ENCODE measurements around the gene ASB10. TPM values are rescaled to one million over a fixed set of nuclear protein-coding genes. Genes with fewer than 3 reads are reported as not detected.

Gene ASB10
- total and polyA plus RNA-seq, 2 experiments from 2014 or later = not detected

DNA sequence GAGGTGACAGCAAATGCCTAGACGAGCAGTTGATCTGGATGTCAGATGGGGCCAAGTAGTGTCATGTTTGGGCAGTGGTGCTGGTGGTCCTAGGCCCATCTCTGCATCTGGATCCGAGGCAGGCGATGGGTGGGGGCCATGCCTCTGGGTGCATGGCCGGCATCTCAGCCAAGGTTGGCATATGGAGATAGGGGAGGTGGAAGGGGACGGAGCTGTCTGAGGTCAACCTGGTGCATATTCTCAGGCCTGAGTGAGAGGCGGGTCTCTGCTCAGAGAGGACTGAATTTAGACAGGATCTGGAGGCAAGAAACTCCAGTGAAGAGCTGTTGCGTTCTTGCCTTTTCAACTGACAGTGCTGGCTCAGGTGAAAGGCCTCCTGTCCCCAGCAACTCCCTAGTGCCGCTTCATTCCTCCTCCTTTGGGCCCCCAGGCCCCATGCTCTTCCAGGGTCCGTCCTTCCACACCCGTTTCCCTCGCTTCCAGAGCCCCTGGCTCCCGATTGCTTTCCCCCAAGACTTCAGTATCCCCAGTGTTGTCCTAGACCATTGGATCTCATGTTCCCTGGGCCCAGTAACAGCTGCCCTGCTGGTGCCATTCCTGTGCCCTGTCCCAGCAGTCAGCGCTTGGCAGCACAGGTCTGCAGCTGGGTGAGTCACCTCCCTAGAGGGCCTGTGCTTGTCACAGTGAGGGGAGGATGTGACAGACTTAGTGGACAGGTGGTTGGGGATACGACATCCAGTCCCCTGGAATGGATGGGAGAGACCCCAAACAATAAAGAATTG, 52.1 kb downstream of the ASB10 start:
- Histone ChIP-seq H3K4me2 (no peak overlapping the region), H4K20me1 (replicated peaks; ENCODE audit: insufficient read depth) (peaks cover 7% of the 10 kb centered on the region), H3K27ac (ENCODE audit: low read depth) (no peak overlapping the region), H3K27me3 (ENCODE audit: insufficient read depth) (peaks cover 15% of the 10 kb centered on the region), H2AFZ (no peak overlapping the region), H3K36me3 (ENCODE audit: insufficient read depth) (no peaks in the 10 kb centered on the region), H3K4me3 (no peak overlapping the region), H3K79me2 (replicated peaks; ENCODE audit: insufficient read depth) (no peaks in the 10 kb centered on the region), H3F3A (replicated peaks; ENCODE audit: low read depth) (0 out of 2 replicates have a peak, but pooled peaks cover 2% of the 10 kb centered on the region), H3K4me1 (ENCODE audit: insufficient read depth) (peaks cover 23% of the 10 kb centered on the region), H3K9me2 (ENCODE audit: insufficient read depth) (no peaks in the 10 kb centered on the region)
- Mint-ChIP-seq H3K9me3 (no peaks in the 10 kb centered on the region), H3K4me3 (no peak overlapping the region), H3K36me3 (ENCODE audit: low read depth) (peaks cover 23% of the 10 kb centered on the region), H3K4me1 (peaks cover 26% of the 10 kb centered on the region), H3K27ac (no peak overlapping the region), H3K27me3 (ENCODE audit: insufficient read depth, low read depth, poor library complexity) (peaks cover 25% of the 10 kb centered on the region)
- DNase-seq (ENCODE audit: low spot score) = no peak
- no peak for TF ChIP-seq EZH2 (IDR thresholded peaks at IDR 0.05; ENCODE audit: low read depth, unreplicated experiment)
- no peak for TF ChIP-seq ZNF331 (CRISPR knock-in tag; IDR thresholded peaks at IDR 0.05; ENCODE audit: low read depth)
- no peak for TF ChIP-seq ZNF114 (CRISPR knock-in tag; IDR thresholded peaks at IDR 0.05)
- no peak for TF ChIP-seq REST (IDR thresholded peaks at IDR 0.05; ENCODE audit: unreplicated experiment)
- TF ChIP-seq JUNB (IDR thresholded peaks at IDR 0.05; ENCODE audit: unreplicated experiment) = no peak
- no peak for TF ChIP-seq STAT1 (IDR thresholded peaks at IDR 0.05; ENCODE audit: unreplicated experiment)
- TF ChIP-seq, protein P1, sequence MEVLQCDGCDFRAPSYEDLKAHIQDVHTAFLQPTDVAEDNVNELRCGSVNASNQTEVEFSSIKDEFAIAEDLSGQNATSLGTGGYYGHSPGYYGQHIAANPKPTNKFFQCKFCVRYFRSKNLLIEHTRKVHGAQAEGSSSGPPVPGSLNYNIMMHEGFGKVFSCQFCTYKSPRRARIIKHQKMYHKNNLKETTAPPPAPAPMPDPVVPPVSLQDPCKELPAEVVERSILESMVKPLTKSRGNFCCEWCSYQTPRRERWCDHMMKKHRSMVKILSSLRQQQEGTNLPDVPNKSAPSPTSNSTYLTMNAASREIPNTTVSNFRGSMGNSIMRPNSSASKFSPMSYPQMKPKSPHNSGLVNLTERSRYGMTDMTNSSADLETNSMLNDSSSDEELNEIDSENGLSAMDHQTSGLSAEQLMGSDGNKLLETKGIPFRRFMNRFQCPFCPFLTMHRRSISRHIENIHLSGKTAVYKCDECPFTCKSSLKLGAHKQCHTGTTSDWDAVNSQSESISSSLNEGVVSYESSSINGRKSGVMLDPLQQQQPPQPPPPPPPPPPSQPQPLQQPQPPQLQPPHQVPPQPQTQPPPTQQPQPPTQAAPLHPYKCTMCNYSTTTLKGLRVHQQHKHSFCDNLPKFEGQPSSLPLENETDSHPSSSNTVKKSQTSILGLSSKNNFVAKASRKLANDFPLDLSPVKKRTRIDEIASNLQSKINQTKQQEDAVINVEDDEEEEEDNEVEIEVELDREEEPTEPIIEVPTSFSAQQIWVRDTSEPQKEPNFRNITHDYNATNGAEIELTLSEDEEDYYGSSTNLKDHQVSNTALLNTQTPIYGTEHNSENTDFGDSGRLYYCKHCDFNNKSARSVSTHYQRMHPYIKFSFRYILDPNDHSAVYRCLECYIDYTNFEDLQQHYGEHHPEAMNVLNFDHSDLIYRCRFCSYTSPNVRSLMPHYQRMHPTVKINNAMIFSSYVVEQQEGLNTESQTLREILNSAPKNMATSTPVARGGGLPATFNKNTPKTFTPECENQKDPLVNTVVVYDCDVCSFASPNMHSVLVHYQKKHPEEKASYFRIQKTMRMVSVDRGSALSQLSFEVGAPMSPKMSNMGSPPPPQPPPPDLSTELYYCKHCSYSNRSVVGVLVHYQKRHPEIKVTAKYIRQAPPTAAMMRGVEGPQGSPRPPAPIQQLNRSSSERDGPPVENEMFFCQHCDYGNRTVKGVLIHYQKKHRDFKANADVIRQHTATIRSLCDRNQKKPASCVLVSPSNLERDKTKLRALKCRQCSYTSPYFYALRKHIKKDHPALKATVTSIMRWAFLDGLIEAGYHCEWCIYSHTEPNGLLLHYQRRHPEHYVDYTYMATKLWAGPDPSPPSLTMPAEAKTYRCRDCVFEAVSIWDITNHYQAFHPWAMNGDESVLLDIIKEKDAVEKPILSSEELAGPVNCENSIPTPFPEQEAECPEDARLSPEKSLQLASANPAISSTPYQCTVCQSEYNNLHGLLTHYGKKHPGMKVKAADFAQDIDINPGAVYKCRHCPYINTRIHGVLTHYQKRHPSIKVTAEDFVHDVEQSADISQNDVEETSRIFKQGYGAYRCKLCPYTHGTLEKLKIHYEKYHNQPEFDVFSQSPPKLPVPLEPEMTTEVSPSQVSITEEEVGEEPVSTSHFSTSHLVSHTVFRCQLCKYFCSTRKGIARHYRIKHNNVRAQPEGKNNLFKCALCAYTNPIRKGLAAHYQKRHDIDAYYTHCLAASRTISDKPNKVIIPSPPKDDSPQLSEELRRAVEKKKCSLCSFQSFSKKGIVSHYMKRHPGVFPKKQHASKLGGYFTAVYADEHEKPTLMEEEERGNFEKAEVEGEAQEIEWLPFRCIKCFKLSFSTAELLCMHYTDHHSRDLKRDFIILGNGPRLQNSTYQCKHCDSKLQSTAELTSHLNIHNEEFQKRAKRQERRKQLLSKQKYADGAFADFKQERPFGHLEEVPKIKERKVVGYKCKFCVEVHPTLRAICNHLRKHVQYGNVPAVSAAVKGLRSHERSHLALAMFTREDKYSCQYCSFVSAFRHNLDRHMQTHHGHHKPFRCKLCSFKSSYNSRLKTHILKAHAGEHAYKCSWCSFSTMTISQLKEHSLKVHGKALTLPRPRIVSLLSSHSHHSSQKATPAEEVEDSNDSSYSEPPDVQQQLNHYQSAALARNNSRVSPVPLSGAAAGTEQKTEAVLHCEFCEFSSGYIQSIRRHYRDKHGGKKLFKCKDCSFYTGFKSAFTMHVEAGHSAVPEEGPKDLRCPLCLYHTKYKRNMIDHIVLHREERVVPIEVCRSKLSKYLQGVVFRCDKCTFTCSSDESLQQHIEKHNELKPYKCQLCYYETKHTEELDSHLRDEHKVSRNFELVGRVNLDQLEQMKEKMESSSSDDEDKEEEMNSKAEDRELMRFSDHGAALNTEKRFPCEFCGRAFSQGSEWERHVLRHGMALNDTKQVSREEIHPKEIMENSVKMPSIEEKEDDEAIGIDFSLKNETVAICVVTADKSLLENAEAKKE (CRISPR knock-in tag; IDR thresholded peaks at IDR 0.05) = no peak
- TF ChIP-seq CREB1 (CRISPR knock-in tag; IDR thresholded peaks at IDR 0.05; ENCODE audit: low read depth) = no peak
- no peak for TF ChIP-seq NANOG (IDR thresholded peaks at IDR 0.05; ENCODE audit: borderline replicate concordance)
- TF ChIP-seq, protein P2, sequence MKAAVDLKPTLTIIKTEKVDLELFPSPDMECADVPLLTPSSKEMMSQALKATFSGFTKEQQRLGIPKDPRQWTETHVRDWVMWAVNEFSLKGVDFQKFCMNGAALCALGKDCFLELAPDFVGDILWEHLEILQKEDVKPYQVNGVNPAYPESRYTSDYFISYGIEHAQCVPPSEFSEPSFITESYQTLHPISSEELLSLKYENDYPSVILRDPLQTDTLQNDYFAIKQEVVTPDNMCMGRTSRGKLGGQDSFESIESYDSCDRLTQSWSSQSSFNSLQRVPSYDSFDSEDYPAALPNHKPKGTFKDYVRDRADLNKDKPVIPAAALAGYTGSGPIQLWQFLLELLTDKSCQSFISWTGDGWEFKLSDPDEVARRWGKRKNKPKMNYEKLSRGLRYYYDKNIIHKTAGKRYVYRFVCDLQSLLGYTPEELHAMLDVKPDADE (IDR thresholded peaks at IDR 0.05) = no peak
- no peak for TF ChIP-seq POLR2AphosphoS5 (IDR thresholded peaks at IDR 0.05; ENCODE audit: low read depth)
- TF ChIP-seq EZH2phosphoT487 (IDR thresholded peaks at IDR 0.05; ENCODE audit: unreplicated experiment) = no peak
- TF ChIP-seq, protein P3, sequence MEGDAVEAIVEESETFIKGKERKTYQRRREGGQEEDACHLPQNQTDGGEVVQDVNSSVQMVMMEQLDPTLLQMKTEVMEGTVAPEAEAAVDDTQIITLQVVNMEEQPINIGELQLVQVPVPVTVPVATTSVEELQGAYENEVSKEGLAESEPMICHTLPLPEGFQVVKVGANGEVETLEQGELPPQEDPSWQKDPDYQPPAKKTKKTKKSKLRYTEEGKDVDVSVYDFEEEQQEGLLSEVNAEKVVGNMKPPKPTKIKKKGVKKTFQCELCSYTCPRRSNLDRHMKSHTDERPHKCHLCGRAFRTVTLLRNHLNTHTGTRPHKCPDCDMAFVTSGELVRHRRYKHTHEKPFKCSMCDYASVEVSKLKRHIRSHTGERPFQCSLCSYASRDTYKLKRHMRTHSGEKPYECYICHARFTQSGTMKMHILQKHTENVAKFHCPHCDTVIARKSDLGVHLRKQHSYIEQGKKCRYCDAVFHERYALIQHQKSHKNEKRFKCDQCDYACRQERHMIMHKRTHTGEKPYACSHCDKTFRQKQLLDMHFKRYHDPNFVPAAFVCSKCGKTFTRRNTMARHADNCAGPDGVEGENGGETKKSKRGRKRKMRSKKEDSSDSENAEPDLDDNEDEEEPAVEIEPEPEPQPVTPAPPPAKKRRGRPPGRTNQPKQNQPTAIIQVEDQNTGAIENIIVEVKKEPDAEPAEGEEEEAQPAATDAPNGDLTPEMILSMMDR (conservative IDR thresholded peaks at IDR 0.05; ENCODE audit: low read depth in 2 of 2) = no peak
- no peak for ATAC-seq
